Activated CD4-positive, CD25-positive, alpha-beta regulatory T cell treated with anti-CD3 and anti-CD28 coated beads, Interleukin-2, amount 50 U/mL, for 16 hours (primary cell): ENCODE data around the gene TRIM56.
"Not testable (repeated sequence)": the region's sequence is repeated elsewhere in the genome, so short reads cannot be mapped to it uniquely, and the experiment has no call there.

Experiments used
- DNase-seq: peaks from one replicate; pipeline ENCODE4 v3.0.0-alpha.2; 2020; ENCODE audit warnings: low read depth, low spot score

TRIM56 gene

DNA sequence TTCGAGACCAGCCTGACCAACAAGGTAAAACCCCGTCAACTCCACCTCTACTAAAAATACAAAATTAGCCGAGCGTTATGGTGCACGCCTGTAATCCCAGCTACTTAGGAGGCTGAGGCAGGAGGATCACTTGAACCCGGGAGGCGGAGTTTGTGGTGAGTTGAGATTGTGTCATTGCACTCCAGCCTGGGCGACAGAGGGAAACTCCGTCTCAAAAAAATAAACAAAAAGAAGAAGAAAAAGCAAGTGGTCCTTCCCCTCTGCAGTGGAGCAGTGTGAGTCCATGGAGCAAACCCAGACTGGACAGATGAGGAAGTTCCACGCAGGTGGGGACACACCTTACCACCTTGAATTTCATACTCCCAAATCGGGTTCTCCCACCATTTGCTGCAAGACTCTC lies 28.6 kb downstream of the TRIM56 start:
- no peak for DNase-seq

DNA sequence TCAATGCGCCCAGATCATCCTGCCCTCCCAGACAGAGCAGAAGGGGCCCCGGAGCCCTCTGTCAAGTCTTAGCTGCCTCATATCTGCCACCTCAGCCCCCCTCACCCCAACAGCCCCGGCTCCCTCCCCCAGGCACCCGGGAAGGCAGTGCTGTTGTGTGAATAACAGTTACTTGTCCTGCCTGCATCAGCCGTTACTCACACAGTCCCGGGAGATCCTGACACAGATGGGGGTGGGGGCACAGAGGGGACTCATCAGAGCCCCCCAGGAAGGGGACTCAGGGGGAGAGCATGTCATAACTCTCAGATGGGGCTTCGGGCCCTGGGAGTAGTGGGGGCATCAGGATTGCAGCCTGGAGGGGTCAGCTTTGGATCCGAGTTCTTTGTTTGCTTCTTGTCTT lies 29.2 kb downstream of the TRIM56 start:
- DNase-seq, result no peak

DNA sequence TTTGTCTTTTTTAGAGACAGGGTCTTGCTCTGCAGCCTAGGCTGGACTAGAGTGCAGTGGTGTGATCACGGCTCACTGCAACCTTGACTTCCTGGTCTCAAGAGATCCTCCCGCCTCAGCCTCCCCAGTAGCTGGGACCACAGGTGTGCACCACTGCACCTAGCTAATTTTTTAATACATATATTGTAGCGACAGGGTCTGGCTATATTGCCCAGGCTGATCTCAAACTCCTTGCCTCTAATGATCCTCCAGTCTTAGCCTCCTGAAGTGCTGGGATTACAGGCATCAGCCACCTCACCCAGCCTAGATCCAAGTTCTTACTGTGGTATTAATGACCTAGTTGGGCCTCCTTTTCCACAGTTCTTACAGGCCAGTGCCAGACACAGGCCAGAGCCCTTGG lies 29.9 kb downstream of the TRIM56 start:
- DNase-seq, result no peak

DNA sequence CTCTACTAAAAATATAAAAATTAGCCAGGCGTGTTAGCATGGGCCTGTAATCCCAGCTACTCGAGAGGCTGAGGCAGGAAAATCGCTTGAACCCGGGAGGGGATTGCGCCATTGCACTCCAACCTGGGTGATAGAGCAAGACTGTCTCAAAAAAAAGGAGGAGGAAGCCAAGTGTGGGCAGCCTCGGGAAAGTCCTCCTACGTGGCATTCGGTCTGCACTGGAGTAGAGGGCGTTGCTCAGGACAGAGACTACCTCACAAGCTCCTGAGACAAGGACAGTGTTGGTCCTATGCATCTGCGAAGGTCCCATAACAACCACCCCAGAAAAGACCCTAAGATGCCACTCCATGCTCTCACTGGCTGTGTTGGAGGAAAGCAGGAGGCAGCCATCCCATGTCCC lies 31.6 kb downstream of the TRIM56 start:
- DNase-seq, result no peak

DNA sequence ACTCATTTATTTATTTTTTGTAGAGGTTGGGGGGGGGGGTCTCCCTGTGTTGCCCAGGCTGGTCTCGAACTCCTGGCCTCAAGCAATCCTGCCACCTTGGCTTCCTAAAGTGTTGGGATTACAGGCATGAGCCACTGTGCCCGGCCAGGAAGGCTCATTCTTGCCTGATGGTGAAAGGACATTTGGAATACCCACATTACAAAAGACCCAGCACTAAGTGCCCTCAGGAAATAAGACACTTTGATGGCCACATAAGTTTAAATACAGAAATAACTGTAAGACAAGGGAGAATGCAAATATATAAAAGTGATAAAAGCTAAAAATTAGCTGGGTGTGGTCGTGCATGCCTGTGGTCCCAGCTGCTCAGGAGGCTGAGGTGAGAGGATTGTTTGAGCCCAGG lies 33.6 kb downstream of the TRIM56 start:
- DNase-seq, result no peak

DNA sequence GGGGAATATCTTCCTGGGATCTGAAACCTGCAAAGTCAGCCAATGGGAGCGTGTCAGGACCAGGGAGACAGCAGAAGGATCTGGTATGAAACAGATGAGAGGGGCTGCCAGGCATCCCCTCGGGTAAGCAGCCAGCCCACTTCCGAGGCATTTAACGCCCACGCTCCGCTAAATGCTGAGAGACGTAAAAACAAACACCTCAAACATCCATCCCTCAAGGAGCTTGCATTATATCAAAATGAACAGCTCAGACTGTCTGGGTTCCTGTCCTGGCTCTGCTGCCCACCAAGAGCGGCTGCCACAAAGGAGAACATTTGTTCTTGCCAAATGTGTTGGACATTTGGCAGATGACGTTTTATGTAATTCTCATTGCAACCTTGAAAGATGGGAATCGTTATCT lies 34.6 kb downstream of the TRIM56 start:
- DNase-seq, result no peak

DNA sequence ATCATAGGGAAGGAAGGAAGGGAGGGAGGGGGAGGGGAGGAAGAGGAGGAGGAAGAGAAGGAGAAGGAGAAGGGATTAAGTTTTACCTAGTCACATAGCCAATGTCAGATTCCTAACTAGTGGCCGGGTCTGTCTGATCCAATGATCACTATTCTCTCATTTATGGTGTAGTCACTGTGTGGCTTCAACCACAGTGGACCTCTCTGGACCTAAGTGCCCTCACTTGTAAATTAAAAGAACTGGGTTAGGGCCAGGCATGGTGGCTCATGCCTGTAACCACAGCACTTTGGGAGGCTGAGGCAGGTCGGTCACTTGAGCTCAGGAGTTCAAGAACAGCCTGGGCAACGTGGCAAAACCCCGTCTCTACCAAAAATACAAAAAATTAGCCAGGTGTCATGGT lies 35.0 kb downstream of the TRIM56 start:
- no peak for DNase-seq

DNA sequence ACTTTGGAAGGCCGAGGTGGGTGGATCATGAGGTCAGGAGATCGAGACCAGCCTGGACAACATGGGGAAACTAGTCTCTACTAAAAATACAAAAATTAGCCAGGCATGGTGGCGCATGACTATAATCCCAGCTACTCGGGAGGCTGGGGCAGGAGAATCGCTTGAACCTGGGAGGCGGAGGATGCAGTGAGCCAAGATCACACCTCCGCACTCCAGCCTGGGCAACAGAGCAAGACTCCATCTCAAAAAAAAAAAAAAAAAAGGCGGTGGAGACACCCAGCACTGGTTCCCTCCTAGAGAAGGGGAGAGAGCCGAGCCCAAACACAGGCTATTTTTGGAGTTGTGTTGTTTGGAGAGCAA lies 36.3 kb downstream of the TRIM56 start:
- DNase-seq, result not testable (repeated sequence)

DNA sequence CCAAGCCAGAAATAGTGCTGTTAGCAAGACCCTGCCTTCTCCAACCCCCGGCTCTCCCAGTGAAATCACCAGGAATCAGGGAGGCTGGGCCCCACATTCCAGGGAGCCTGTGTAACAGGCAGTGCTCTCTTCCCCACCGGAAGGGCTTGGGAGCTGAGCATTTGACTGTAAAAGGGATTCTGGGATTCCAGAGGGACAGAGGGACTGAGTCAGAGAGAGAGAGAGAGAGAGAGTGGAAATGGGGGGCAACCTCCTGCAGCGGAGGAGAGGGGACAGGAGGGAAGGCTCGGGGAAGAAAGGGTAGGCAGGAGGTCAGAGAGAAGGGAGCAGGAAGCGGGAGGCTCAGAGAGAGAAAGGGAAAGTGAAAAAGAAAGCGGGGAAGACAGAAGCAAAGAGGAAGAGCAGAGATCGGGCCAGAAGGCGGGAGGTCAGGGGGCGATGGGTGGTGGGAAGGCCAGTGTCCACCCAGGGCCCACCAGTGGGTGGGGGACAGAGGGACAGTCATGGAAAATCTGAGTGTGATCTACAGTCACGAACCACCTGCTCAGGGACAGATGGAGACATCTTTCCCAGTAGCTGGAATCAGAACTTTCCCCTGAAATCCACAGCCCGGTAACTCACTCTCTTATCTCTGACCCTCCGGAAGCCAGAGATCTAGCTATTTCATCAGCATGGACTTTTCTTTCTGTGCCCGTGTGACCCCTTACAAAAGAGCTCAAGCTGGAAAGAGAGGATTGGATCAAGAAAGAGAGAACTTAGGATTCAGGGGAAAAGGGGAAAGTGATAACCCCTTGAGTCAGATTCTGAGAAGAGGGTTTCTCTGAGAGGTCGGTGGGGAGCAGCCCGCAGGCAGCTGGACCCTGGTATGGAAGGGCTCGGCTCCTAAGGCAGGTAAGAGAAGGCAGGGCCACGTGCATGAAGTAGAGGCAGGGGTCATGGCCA lies 37.0 kb downstream of the TRIM56 start:
- no peak for DNase-seq

DNA sequence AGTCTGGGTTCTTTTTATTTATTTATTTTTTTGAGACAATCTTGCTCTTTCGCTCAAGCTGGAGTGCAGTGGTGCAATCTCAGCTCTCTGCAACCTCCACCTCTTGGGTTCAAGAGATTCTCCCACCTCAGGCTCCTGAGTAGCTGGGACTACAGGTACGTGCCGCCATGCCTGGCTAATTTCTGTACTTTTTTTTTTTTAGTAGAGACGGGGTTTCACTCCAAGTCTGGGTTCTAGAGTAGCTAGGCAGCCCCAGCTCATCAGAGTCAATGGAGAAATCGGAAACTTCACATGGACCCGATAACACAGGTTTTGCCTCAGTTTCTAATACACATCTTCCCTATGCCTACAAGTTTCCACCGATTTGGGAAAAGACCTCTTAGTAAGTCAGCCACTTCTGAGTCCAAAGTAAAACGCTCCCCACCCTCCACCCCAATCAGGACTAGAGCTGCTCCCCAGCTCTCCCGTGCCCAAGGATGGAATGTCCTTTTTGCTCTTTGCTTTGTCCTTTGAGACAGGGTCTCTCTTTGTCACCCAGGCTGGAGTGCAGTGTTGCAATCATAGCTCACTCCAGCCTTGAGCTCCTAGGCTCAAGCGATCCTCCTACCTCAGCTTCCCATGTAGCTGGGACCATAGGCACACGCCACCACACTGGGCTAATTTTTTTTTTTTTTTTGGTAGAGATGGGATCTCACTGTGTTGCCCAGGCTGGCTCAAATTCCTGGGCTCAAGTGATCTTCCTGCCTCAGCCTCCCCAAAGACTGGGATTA lies 37.8 kb downstream of the TRIM56 start:
- DNase-seq, result no peak

DNA sequence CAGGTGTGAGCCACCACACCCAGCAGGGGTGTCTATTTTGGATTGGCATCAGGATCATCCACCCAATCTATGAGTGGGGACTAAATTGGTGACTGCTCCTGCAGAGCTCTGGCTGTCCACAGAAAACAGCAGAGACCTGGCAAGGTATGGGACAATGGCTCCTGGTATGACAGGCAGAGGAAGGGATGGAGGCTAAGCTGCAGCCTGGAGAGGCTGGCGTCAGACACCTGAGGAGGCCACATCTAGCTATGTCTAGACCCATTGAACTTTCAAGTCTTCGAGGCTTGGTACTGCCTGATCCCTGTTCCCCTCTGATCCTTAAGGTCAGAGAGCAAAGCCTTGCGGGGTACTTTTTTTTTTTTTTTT lies 38.4 kb downstream of the TRIM56 start:
- DNase-seq, result no peak

DNA sequence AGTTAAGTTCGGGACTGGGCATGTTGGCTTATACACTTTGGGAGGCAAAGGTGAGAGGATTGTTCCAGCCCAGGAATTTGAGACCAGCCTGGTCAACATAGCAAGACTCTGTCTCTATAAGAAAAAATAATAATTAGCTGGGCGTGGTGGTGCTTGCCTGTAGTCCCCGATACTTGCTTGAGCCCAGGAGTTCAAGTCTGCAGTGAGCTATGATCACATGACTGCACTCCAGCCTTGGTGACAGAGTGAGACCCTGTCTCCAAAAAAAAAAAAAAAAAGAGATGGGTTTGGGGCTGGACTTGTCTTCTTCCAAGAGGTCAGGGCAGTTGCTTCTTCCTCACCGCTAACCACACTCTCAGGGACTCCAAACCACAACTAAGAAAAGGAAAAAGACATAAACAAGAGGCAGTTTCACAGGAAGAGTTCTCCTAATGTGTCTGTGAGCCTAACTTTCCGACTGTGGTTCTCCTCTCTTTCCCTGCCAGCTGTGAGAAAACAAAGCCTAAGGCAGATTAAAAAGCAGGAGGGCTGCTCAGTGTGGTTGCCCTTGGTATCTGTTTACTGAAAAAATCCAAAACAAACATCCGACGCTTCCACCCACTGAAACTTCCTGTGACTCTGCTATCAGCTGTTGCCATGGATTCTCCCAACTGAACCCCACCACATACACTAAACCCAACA lies 39.2 kb downstream of the TRIM56 start:
- no peak for DNase-seq

DNA sequence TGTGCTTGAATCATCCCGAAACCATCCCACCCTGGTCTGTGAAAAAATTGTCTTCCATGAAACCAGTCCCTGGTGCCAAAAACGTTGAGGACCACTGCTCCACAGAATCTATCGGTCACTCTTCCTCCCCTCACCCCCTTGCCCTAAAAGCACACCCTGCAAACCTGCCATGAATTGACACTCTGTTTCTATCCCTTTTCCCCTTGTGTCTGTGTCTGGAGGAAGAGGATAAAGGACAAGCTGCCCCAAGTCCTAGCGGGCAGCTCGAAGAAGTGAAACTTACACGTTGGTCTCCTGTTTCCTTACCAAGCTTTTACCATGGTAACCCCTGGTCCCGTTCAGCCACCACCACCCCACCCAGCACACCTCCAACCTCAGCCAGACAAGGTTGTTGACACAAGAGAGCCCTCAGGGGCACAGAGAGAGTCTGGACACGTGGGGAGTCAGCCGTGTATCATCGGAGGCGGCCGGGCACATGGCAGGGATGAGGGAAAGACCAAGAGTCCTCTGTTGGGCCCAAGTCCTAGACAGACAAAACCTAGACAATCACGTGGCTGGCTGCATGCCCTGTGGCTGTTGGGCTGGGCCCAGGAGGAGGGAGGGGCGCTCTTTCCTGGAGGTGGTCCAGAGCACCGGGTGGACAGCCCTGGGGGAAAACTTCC lies 40.8 kb downstream of the TRIM56 start:
- no peak for DNase-seq

DNA sequence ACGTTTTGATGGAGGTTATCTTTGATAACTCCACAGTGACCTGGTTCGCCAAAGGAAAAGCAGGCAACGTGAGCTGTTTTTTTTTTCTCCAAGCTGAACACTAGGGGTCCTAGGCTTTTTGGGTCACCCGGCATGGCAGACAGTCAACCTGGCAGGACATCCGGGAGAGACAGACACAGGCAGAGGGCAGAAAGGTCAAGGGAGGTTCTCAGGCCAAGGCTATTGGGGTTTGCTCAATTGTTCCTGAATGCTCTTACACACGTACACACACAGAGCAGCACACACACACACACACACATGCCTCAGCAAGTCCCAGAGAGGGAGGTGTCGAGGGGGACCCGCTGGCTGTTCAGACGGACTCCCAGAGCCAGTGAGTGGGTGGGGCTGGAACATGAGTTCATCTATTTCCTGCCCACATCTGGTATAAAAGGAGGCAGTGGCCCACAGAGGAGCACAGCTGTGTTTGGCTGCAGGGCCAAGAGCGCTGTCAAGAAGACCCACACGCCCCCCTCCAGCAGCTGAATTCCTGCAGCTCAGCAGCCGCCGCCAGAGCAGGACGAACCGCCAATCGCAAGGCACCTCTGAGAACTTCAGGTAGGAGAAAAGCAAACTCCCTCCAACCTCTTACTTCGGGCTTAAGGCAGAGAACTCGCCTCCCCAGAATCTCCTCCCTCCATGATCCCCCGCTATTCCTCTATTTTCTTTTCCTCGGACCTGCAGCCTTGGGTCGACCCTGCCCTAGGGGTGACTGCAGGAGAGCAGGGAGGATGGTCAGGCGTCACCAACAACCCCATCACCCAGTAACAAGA lies 41.6 kb downstream of the TRIM56 start, which contains the start of gene SERPINE1:
Gene SERPINE1, plus strand, starts transcription at position 454 of the 809 bp plus-strand sequence. CDS start 1,290 bp downstream, outside the sequence.
- DNase-seq, result no peak

DNA sequence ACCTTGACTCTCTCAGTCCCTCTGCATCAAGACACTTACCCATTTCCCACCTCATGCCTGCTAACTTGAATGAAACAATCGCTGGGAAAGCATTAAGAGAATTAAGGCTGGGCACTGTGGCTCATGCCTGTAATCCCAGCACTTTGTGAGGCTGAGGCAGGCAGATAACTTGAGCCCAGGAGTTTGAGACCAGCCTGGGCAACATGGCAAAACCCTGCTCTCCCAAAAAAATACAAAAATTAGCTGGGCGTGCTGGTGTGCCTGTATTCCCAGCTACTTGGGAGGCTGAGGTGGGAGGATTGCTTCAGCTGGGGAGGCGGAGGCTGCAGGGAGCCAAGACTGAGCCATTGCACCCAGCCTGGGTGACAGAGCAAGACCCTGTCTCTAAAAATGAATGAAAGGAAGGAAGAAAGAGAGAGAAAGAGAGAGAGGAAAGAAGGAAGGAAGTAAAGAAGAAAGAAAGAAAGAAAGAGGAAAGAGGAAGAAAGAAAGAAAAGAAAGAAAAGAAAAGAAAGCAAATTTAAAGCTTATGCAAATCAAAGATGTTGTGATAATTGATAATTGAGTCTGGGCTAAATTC lies 42.3 kb downstream of the TRIM56 start:
- DNase-seq, result no peak

DNA sequence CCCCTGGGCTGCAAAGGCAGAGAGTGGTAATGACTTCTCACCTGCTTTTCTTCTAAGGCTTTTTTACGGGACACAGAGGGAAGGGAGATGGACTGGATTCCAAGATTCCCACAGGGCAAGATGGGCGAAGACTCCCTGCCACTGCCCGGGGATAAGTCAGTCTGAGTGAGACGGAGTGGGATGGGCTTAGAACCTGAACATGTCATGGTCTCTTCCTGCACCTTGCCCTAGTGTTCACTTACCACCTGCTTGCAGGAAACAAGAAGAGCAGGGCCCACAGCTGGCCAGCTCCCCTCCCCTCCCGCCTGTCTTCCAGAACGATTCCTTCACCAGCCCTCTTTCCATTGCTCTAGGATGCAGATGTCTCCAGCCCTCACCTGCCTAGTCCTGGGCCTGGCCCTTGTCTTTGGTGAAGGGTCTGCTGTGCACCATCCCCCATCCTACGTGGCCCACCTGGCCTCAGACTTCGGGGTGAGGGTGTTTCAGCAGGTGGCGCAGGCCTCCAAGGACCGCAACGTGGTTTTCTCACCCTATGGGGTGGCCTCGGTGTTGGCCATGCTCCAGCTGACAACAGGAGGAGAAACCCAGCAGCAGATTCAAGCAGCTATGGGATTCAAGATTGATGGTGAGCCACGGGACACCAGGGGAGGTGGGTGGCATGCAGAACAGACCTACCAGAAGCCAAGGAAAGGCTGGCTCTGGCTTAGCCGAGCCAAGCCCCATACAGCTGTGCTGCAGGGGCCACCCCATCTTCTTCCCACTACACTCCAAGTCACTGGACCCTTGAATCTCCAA lies 43.0 kb downstream of the TRIM56 start:
- no peak for DNase-seq

DNA sequence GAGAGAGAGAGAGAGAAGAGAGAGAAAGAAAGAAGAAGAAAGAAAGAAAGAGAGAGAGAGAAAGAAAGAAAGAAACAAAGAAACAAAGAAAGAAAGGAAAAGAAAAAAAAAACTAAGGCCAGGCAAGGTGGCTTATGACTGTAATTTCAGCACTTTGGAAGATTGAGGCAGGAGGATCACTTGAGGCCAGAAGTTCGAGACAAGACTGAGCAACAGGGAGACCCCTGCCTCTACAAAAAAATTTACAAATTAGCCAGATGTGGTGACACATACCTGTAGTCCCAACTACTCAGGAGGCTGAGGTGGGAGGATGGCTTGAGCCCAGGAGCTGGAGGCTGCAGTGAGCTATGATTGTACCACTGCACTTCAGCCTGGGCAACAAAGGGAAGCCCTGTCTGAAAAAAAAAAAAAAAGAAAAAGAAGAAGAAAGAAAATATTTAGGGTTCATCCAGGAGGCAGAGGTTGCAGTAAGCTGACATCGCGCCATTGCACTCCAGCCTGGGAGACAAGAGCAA lies 44.4 kb downstream of the TRIM56 start:
- DNase-seq, result no peak

DNA sequence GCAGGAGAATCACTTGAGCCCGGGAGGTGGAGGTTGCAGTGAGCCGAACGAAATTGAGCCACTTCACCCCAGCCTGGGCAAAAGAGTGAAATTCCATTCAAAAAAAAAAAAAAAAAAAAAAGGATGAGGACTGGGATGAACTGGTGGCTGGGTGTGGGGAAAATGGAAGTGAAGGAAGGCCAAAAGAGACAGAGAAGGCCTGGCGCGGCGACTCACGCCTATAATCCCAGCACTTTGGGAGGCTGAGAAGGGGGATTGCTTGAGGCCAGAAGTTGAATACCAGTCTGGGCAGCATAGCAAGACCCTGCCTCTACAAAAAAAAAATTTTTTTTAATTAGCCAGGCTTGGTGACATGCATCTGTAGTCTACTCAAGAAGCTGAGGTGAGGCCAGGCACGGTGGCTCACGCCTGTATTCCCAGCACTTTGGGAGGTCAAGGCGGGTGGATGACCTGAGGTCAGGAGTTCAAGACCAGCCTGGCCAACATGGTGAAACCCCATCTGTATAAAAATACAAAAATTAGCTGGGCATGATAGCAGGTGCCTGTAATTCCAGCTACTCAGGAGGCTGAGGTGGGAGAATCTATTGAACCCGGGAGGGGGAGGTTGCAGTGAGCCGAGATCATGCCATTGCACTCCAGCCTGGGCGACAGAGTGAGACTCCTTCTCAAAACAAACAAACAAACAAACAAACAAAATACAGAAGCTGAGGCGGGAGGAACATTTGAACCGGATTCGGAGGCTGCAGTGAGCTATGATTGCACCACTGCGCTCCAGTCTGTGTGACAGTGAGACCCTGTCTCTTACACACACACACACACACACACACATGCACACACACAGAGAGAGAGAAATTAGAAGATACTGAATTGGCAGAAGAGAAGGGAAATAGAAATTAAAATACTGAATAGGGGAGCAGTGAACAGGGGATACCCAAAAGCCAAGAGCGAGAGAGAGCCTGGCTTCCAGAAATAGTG lies 47.6 kb downstream of the TRIM56 start:
- DNase-seq, result not testable (repeated sequence)
